Kidney (tissue), 14 donors: ENCODE measurements around the gene NSD2. TPM values are rescaled to one million over a fixed set of nuclear protein-coding genes. Genes with fewer than 3 reads are reported as not detected.

Experiments used
- DNase-seq, 5 donors: peaks; one replicate each; pipeline ENCODE4 v3.0.0-alpha.2; 2013 to 2020
- FAIRE-seq: peaks from 2 replicates; lab custom pipeline; 2012; peaks lifted over from hg19 to GRCh38; lab: Jason Lieb, UNC
- H3K27ac ChIP-seq, 2 donors: one replicate each; pipeline ENCODE4 v1.7.0; 2013; ENCODE audit warnings: low read depth in 2 of 2, low read length in 2 of 2, inconsistent platforms in 1 of 2
- H3K27me3 ChIP-seq: one replicate; pipeline ENCODE4 v1.7.1; 2013; ENCODE audit warnings: low read length, inconsistent platforms; ENCODE audit not compliant: control insufficient read depth, insufficient read depth
- H3K36me3 ChIP-seq, 3 donors: one replicate each; pipeline versions ENCODE4 v1.7.0 to v1.7.1; 2013; ENCODE audit warnings: low read length in 3 of 3, control low read depth in 1 of 3, inconsistent platforms in 1 of 3; ENCODE audit not compliant: insufficient read depth in 3 of 3, control insufficient read depth in 2 of 3
- H3K4me1 ChIP-seq, 3 donors: one replicate each; pipeline versions ENCODE4 v1.7.0 to v1.7.1; 2013; ENCODE audit warnings: low read length in 3 of 3, inconsistent platforms in 1 of 3, low read depth in 1 of 3; ENCODE audit not compliant: control insufficient read depth in 2 of 3, insufficient read depth in 2 of 3
- H3K4me3 ChIP-seq, 3 donors: one replicate each; pipeline versions ENCODE4 v1.7.0 to v1.8.1; 2013; ENCODE audit warnings: low read length in 3 of 3, control low read depth in 1 of 3, inconsistent platforms in 1 of 3
- H3K9ac ChIP-seq, 3 donors: one replicate each; pipeline versions ENCODE4 v1.7.0 to v1.7.1; 2013; ENCODE audit warnings: low read length in 3 of 3, control low read depth in 1 of 3, inconsistent platforms in 1 of 3
- H3K9me3 ChIP-seq, 3 donors: one replicate each; pipeline versions ENCODE4 v1.7.0 to v1.7.1; 2013; ENCODE audit warnings: low read length in 3 of 3, control low read depth in 1 of 3, inconsistent platforms in 1 of 3; ENCODE audit not compliant: control insufficient read depth in 2 of 3, insufficient read depth in 1 of 3
- CTCF ChIP-seq: IDR thresholded peaks from 3 replicates; pipeline ENCODE4 v1.5.1; 2012; ENCODE audit warnings: mild to moderate bottlenecking, moderate library complexity, borderline replicate concordance; ENCODE audit not compliant: insufficient read depth; ENCODE audit errors: extremely low read depth
- intact Hi-C: fragments of 100-400 bp; cut with DNase I; formaldehyde crosslinking; loops from one replicate; pipeline ENCODE4 v1.11.1; 2022
- polyA plus RNA-seq: library from polyadenylated mRNA; stranded (reverse); fragments of 350-450 nt; fragmentation: Illumina TruSeq; extraction: RNeasy Lipid Tissue Mini Kit (QIAGEN cat#74804); gene quantifications from one replicate; pipeline ENCODE4 v1.2.3, GENCODE V29; 2014; ENCODE audit warnings: low read depth, low replicate concordance; ENCODE audit not compliant: insufficient read depth
- total RNA-seq: library from RNA; stranded (reverse); fragmentation: NEBNext Ultra II Directional; extraction: Animal tissue kit (Norgen Biotek cat#: 25700); gene quantifications from one replicate; pipeline ENCODE4 v1.2.1, GENCODE V29; 2021
- donor health status: control.
- donor health status: control.
- donor health status: control.
- donor health status: control.
- donor health status: control.
- donor health status: DM: yes; HTN: yes; CAD: no.
- donor health status: Normal renal cell carcinoma (clear cell type).

NSD2 gene
- total and polyA plus RNA-seq, 2 donors from 2014 or later, result 5.5 to 51.2 TPM

GRCh38 chr4:1851575-1852410, 19.4 kb upstream of the NSD2 start:
- peak overlapping the region in 1 of 3 donors; percentile 34 for H3K9ac ChIP-seq
- no peak for TF ChIP-seq CTCF
- DNase-seq, result no peak
- H3K27me3 ChIP-seq, result no peaks in the 10 kb centered on the region
- no peak for FAIRE-seq
- H3K4me3 ChIP-seq, result no peak overlapping the region
- no peaks in the 10 kb centered on the region for H3K9me3 ChIP-seq
- intact Hi-C loops, result no loop called here
- H3K4me1 ChIP-seq, result peaks cover 0 to 32% (median 7%) of the 10 kb centered on the region in 3 donors
- H3K27ac ChIP-seq, result peak overlapping the region; percentile 59 to 71
- H3K36me3 ChIP-seq, result peaks cover 0 to under 1% (median under 1%) of the 10 kb centered on the region in 3 donors

GRCh38 chr4:1852904-1853623, 18.1 kb upstream of the NSD2 start:
- TF ChIP-seq CTCF, result no peak
- no peak for FAIRE-seq
- H3K27ac ChIP-seq, result no peak overlapping the region
- DNase-seq, result peak in 2 of 5 donors; percentile 33 to 42
- H3K9ac ChIP-seq, result no peak overlapping the region
- peaks cover 0 to 42% (median 7%) of the 10 kb centered on the region in 3 donors for H3K4me1 ChIP-seq
- no peaks in the 10 kb centered on the region for H3K36me3 ChIP-seq
- H3K9me3 ChIP-seq, result no peaks in the 10 kb centered on the region
- H3K4me3 ChIP-seq, result no peak overlapping the region
- H3K27me3 ChIP-seq, result no peaks in the 10 kb centered on the region
- intact Hi-C loops, result no loop called here

- Histone ChIP-seq H3K36me3 (no peaks in the 10 kb centered on the region), H3K9me3 (no peaks in the 10 kb centered on the region), H3K27me3 (no peaks in the 10 kb centered on the region), H3K9ac (peak overlapping the region in 1 of 3 donors; percentile 69), H3K27ac (no peak overlapping the region), H3K4me1 (peaks cover 0 to 42% (median 7%) of the 10 kb centered on the region in 3 donors), H3K4me3 (peak overlapping the region; percentile 58 to 80 (median 73))
- FAIRE-seq (no peak), DNase-seq (no peak)
- no peak for TF ChIP-seq CTCF
- intact Hi-C loops, result no loop called here
Observed at GRCh38 chr4:1854752-1855151, 16.4 kb upstream of the NSD2 start.
